Fibroblast of pulmonary artery (primary cell): ENCODE measurements around the gene BRPF3.

Experiments used
- DNase-seq: peaks from one replicate; pipeline ENCODE4 v3.0.0-alpha.2; 2010; ENCODE audit warnings: low read depth
- H3K4me3 ChIP-seq: replicated peaks from 2 replicates; pipeline ENCODE4 v1.5.1; 2011; ENCODE audit warnings: low read depth, mild to moderate bottlenecking, control low read depth, low read length, moderate library complexity
- CTCF ChIP-seq: IDR thresholded peaks from 2 replicates; pipeline ENCODE4 v1.5.1; 2011; ENCODE audit warnings: mild to moderate bottlenecking, control low read depth, low read length, inconsistent platforms; ENCODE audit errors: missing control alignments

BRPF3 gene

GRCh38 chr6:36219081-36219480 lies 22.5 kb downstream of the BRPF3 start:
- no peak overlapping the region for H3K4me3 ChIP-seq

GRCh38 chr6:36220226-36220625 lies 23.7 kb downstream of the BRPF3 start:
- DNase-seq: no peak
- no peak overlapping the region for H3K4me3 ChIP-seq
- no peak for TF ChIP-seq CTCF

More at GRCh38 chr6:36219081-36219480, 22.5 kb downstream of the BRPF3 start:
- no peak for DNase-seq
- TF ChIP-seq CTCF: no peak

- no peak for TF ChIP-seq CTCF
- DNase-seq: no peak
- H3K4me3 ChIP-seq: no peak overlapping the region
These were observed 25.1 kb downstream of the BRPF3 start for GRCh38 chr6:36221674-36222073.

GRCh38 chr6:36222924-36223323 lies 26.4 kb downstream of the BRPF3 start:
- H3K4me3 ChIP-seq: no peak overlapping the region
- no peak for TF ChIP-seq CTCF
- DNase-seq: no peak

- TF ChIP-seq CTCF: no peak
- peak; percentile 22 for DNase-seq
- H3K4me3 ChIP-seq: no peak overlapping the region
These were observed 27.2 kb downstream of the BRPF3 start for GRCh38 chr6:36223706-36224105.

- no peak overlapping the region for H3K4me3 ChIP-seq
- peak; percentile 48 for DNase-seq
- TF ChIP-seq CTCF: no peak
These were observed 28.4 kb downstream of the BRPF3 start for GRCh38 chr6:36224918-36225461.

GRCh38 chr6:36226438-36227047 lies 30.0 kb downstream of the BRPF3 start:
- no peak for DNase-seq
- H3K4me3 ChIP-seq: no peak overlapping the region
- no peak for TF ChIP-seq CTCF
